ENCODE measurements around the gene SMCO4.

SMCO4 gene

DNA sequence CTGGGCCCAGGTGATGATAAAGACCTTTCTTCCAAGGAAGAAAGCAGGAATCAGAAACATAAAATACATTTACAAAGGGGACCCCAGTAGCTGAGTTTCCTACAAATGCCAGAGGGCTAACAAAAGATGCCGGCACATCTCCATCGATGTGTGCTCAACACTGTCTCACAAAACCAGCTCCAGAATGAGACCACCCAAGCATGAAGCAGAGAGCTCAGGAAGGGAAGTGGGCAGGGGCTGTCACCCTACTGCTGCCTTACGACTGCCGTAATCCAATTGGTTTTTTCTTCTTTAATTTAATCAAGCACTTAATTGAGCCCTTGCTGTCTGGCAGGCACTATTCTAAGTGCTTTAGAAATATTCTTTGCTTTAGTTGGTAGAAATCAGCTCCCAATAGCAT, 26.1 kb downstream of the SMCO4 start:
- no peak overlapping the region for H2AFZ ChIP-seq (ENCODE audit: insufficient read depth, low read length, poor library complexity)
- no peak overlapping the region for H3K4me2 ChIP-seq (ENCODE audit: low read length)
- WGBS (ENCODE audit: extremely low coverage, insufficient coverage, insufficient read length) = no CpG with 5 or more reads among the region's 4 CpGs
- no peak overlapping the region for H2BK12ac ChIP-seq (ENCODE audit: low read length)
- no peak overlapping the region for H3K18ac ChIP-seq (ENCODE audit: low read length)
- H4K91ac ChIP-seq (ENCODE audit: low read depth, low read length) = no peak overlapping the region
- no peak overlapping the region for H3K27ac ChIP-seq (ENCODE audit: low read depth, low read length)
- H3K36me3 ChIP-seq (ENCODE audit: control insufficient read depth in 1 of 2, insufficient read depth in 2 of 2, low read length in 2 of 2) = no peaks in the 10 kb centered on the region
- DNase-seq = no peak
- H3K9ac ChIP-seq (ENCODE audit: low read length) = no peak overlapping the region
- no peak overlapping the region for H3K4me3 ChIP-seq (ENCODE audit: low read depth, low read length)
- no peak overlapping the region for H2BK120ac ChIP-seq (ENCODE audit: insufficient read depth, low read length, poor library complexity)
- no peak overlapping the region for H2AK5ac ChIP-seq (ENCODE audit: low read length)
- H3K79me1 ChIP-seq (ENCODE audit: low read length) = no peaks in the 10 kb centered on the region
- H3K4ac ChIP-seq (ENCODE audit: low read depth, low read length) = no peak overlapping the region
- no peak overlapping the region for H4K8ac ChIP-seq (ENCODE audit: low read depth, low read length)
- no peaks in the 10 kb centered on the region for H3K79me2 ChIP-seq (ENCODE audit: control insufficient read depth, insufficient read depth, low read length, poor library complexity)
- H3K9me3 ChIP-seq (ENCODE audit: insufficient read depth, low read depth, low read length) = no peaks in the 10 kb centered on the region
- no peak overlapping the region for H2BK5ac ChIP-seq (ENCODE audit: low read depth, low read length, poor library complexity)
- no peak overlapping the region for H4K12ac ChIP-seq (ENCODE audit: low read depth, low read length)
- H3K27me3 ChIP-seq (ENCODE audit: insufficient read depth, low read length) = no peaks in the 10 kb centered on the region
- peaks cover 4% of the 10 kb centered on the region in 2 experiments for H3K4me1 ChIP-seq (ENCODE audit: control insufficient read depth in 1 of 2, insufficient read depth in 2 of 2, low read length in 2 of 2)
- no peak overlapping the region for H3K23ac ChIP-seq (ENCODE audit: low read length)
- H3K14ac ChIP-seq (ENCODE audit: low read length) = no peak overlapping the region

DNA sequence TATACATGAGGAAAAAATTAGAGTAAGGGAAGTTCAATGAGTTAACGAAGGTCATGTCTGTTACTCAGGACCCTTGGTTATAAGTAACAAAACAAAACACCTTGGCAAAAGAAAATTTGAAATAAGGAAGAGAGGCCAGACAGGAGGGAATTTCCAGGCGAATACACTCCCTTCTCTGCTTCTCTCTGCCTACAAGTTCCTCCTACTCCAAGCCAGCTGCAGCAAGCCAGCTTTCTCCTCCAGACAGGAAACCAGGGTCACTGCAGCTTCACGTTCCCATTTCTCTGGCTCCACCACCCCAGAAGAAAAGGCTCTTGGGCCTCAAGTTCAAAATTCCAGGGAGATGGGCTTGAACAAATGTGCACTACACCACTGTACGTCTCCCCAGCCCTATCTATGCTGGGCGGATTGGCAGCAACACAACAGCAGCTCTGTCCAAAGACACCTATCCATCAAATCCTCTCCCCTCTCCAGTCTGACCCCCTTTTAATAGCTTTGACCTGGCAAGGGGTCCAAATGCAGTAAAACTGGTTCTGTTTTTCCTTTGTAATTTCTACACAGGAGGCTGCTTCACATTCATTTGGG, 27.7 kb downstream of the SMCO4 start:
- Histone ChIP-seq H4K8ac (ENCODE audit: low read depth, low read length) (no peak overlapping the region), H4K12ac (ENCODE audit: low read depth, low read length) (no peak overlapping the region), H3K36me3 (ENCODE audit: control insufficient read depth in 1 of 2, insufficient read depth in 2 of 2, low read length in 2 of 2) (no peaks in the 10 kb centered on the region), H4K91ac (ENCODE audit: low read depth, low read length) (no peak overlapping the region), H2BK12ac (ENCODE audit: low read length) (no peak overlapping the region), H3K9ac (ENCODE audit: low read length) (no peak overlapping the region), H2AK5ac (ENCODE audit: low read length) (no peak overlapping the region), H3K4me3 (ENCODE audit: low read depth, low read length) (no peak overlapping the region), H2BK5ac (ENCODE audit: low read depth, low read length, poor library complexity) (no peak overlapping the region), H3K79me1 (ENCODE audit: low read length) (no peaks in the 10 kb centered on the region), H3K27me3 (ENCODE audit: insufficient read depth, low read length) (no peaks in the 10 kb centered on the region), H3K23ac (ENCODE audit: low read length) (no peak overlapping the region), H3K79me2 (ENCODE audit: control insufficient read depth, insufficient read depth, low read length, poor library complexity) (no peaks in the 10 kb centered on the region), H3K4ac (ENCODE audit: low read depth, low read length) (no peak overlapping the region), H3K9me3 (ENCODE audit: insufficient read depth, low read depth, low read length) (no peaks in the 10 kb centered on the region), H3K4me1 (ENCODE audit: control insufficient read depth in 1 of 2, insufficient read depth in 2 of 2, low read length in 2 of 2) (peaks cover 4% of the 10 kb centered on the region in 2 experiments), H3K27ac (ENCODE audit: low read depth, low read length) (no peak overlapping the region), H2BK120ac (ENCODE audit: insufficient read depth, low read length, poor library complexity) (no peak overlapping the region), H3K18ac (ENCODE audit: low read length) (no peak overlapping the region), H3K4me2 (ENCODE audit: low read length) (no peak overlapping the region), H2AFZ (ENCODE audit: insufficient read depth, low read length, poor library complexity) (no peak overlapping the region), H3K14ac (ENCODE audit: low read length) (no peak overlapping the region)
- no peak for DNase-seq
- no CpG with 5 or more reads among the region's 5 CpGs for WGBS (ENCODE audit: extremely low coverage, insufficient coverage, insufficient read length)

DNA sequence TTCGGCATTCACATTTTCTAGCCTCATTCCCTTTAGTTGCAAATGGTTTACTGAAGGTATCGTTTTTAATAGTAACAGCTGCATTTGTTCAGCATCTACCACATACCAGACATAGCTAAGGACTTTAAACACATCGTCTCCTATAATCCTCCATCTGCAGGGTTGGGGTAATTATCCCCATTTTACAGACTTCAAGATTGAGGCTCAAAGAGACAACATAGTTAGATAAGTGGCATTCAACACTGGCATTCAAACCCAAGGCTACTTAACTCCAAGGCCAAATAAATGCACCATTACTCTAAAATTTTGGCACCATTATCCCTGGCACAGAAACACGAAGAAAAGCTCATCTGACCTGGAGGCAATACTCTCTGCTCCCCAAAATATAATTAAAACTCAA, 28.5 kb downstream of the SMCO4 start:
- H3K27ac ChIP-seq (ENCODE audit: low read depth, low read length) = no peak overlapping the region
- DNase-seq = no peak
- H2AFZ ChIP-seq (ENCODE audit: insufficient read depth, low read length, poor library complexity) = no peak overlapping the region
- H2BK120ac ChIP-seq (ENCODE audit: insufficient read depth, low read length, poor library complexity) = no peak overlapping the region
- H3K23ac ChIP-seq (ENCODE audit: low read length) = no peak overlapping the region
- no peaks in the 10 kb centered on the region for H3K79me2 ChIP-seq (ENCODE audit: control insufficient read depth, insufficient read depth, low read length, poor library complexity)
- H2BK12ac ChIP-seq (ENCODE audit: low read length) = no peak overlapping the region
- H3K9me3 ChIP-seq (ENCODE audit: insufficient read depth, low read depth, low read length) = no peaks in the 10 kb centered on the region
- no peak overlapping the region for H4K91ac ChIP-seq (ENCODE audit: low read depth, low read length)
- H4K12ac ChIP-seq (ENCODE audit: low read depth, low read length) = no peak overlapping the region
- H3K9ac ChIP-seq (ENCODE audit: low read length) = no peak overlapping the region
- no peaks in the 10 kb centered on the region for H3K36me3 ChIP-seq (ENCODE audit: control insufficient read depth in 1 of 2, insufficient read depth in 2 of 2, low read length in 2 of 2)
- no CpG with 5 or more reads among the region's 4 CpGs for WGBS (ENCODE audit: extremely low coverage, insufficient coverage, insufficient read length)
- no peak overlapping the region for H2AK5ac ChIP-seq (ENCODE audit: low read length)
- H3K18ac ChIP-seq (ENCODE audit: low read length) = no peak overlapping the region
- no peak overlapping the region for H2BK5ac ChIP-seq (ENCODE audit: low read depth, low read length, poor library complexity)
- no peak overlapping the region for H3K4me3 ChIP-seq (ENCODE audit: low read depth, low read length)
- no peak overlapping the region for H3K14ac ChIP-seq (ENCODE audit: low read length)
- no peak overlapping the region for H4K8ac ChIP-seq (ENCODE audit: low read depth, low read length)
- peaks cover 4% of the 10 kb centered on the region in 2 experiments for H3K4me1 ChIP-seq (ENCODE audit: control insufficient read depth in 1 of 2, insufficient read depth in 2 of 2, low read length in 2 of 2)
- H3K79me1 ChIP-seq (ENCODE audit: low read length) = no peaks in the 10 kb centered on the region
- H3K4ac ChIP-seq (ENCODE audit: low read depth, low read length) = no peak overlapping the region
- H3K27me3 ChIP-seq (ENCODE audit: insufficient read depth, low read length) = no peaks in the 10 kb centered on the region
- no peak overlapping the region for H3K4me2 ChIP-seq (ENCODE audit: low read length)

DNA sequence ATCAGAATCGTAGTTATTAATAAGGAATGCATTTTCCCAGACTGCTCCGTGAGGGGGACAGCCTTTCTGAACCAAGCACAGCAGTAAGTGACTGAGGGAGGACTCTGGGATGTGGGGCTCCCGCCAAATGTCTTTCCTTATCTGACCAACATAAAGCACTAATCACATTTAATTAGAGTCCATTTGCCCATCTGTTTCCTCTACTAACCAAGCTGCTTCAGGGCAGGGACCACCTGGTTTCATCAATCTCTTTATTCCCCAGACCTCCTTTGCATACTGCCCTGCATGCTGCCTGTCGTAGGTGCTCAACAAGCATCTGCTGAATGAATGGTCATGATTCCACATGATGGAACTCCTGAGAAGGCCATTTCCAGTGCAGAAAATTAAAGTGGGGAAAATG, 29.4 kb downstream of the SMCO4 start:
- Histone ChIP-seq H2AFZ (ENCODE audit: insufficient read depth, low read length, poor library complexity) (no peak overlapping the region), H3K4ac (ENCODE audit: low read depth, low read length) (no peak overlapping the region), H3K18ac (ENCODE audit: low read length) (no peak overlapping the region), H3K36me3 (ENCODE audit: control insufficient read depth in 1 of 2, insufficient read depth in 2 of 2, low read length in 2 of 2) (no peaks in the 10 kb centered on the region), H4K91ac (ENCODE audit: low read depth, low read length) (no peak overlapping the region), H3K23ac (ENCODE audit: low read length) (no peak overlapping the region), H3K4me1 (ENCODE audit: control insufficient read depth in 1 of 2, insufficient read depth in 2 of 2, low read length in 2 of 2) (peaks cover 4% of the 10 kb centered on the region in 2 experiments), H3K4me2 (ENCODE audit: low read length) (no peak overlapping the region), H3K9ac (ENCODE audit: low read length) (no peak overlapping the region), H2AK5ac (ENCODE audit: low read length) (no peak overlapping the region), H3K14ac (ENCODE audit: low read length) (no peak overlapping the region), H2BK5ac (ENCODE audit: low read depth, low read length, poor library complexity) (no peak overlapping the region), H3K79me2 (ENCODE audit: control insufficient read depth, insufficient read depth, low read length, poor library complexity) (no peaks in the 10 kb centered on the region), H3K27ac (ENCODE audit: low read depth, low read length) (no peak overlapping the region), H2BK12ac (ENCODE audit: low read length) (no peak overlapping the region), H3K79me1 (ENCODE audit: low read length) (no peaks in the 10 kb centered on the region), H3K9me3 (ENCODE audit: insufficient read depth, low read depth, low read length) (no peaks in the 10 kb centered on the region), H4K8ac (ENCODE audit: low read depth, low read length) (no peak overlapping the region), H3K27me3 (ENCODE audit: insufficient read depth, low read length) (no peaks in the 10 kb centered on the region), H3K4me3 (ENCODE audit: low read depth, low read length) (no peak overlapping the region), H2BK120ac (ENCODE audit: insufficient read depth, low read length, poor library complexity) (no peak overlapping the region), H4K12ac (ENCODE audit: low read depth, low read length) (no peak overlapping the region)
- WGBS (ENCODE audit: extremely low coverage, insufficient coverage, insufficient read length) = no CpG with 5 or more reads among the region's 4 CpGs
- no peak for DNase-seq

Data from trophoblast cell (in vitro differentiated cells and primary cell).